Stimulated activated CD8-positive, alpha-beta memory T cell treated with anti-CD3 and anti-CD28 coated beads, Interleukin-7, amount 100 ng/mL, for 24 hours (primary cell): ENCODE measurements around the gene TOP3B.

Experiments used
- DNase-seq: peaks from one replicate; pipeline ENCODE4 v3.0.0-alpha.2; 2020; ENCODE audit warnings: low read depth

The TOP3B gene

GRCh38 chr22:22013559-22014284, 31.1 kb upstream of the TOP3B start:
- DNase-seq: no peak

- no peak for DNase-seq
Measured at GRCh38 chr22:22011964-22012363, 29.4 kb upstream of the TOP3B start.

GRCh38 chr22:22010358-22010757, 27.8 kb upstream of the TOP3B start:
- no peak for DNase-seq

- DNase-seq: no peak
Measured at GRCh38 chr22:22009661-22010060, 27.1 kb upstream of the TOP3B start.

GRCh38 chr22:22006596-22006990, 24.0 kb upstream of the TOP3B start:
- no peak for DNase-seq

- DNase-seq: no peak
Measured at GRCh38 chr22:22005945-22006595, 23.5 kb upstream of the TOP3B start.

GRCh38 chr22:22003233-22003632, 20.6 kb upstream of the TOP3B start:
- no peak for DNase-seq

GRCh38 chr22:22002526-22003055, 20.0 kb upstream of the TOP3B start:
- DNase-seq: no peak

GRCh38 chr22:22001664-22002525, 19.3 kb upstream of the TOP3B start:
- no peak for DNase-seq

GRCh38 chr22:21998595-21999247, 16.1 kb upstream of the TOP3B start:
- no peak for DNase-seq

GRCh38 chr22:21996175-21996720, 13.7 kb upstream of the TOP3B start:
- no peak for DNase-seq

GRCh38 chr22:21995660-21996059, 13.1 kb upstream of the TOP3B start:
- no peak for DNase-seq

- no peak for DNase-seq
Measured at GRCh38 chr22:21994881-21995444, 12.4 kb upstream of the TOP3B start.

GRCh38 chr22:21992593-21993237, 10.1 kb upstream of the TOP3B start:
- DNase-seq: no peak

GRCh38 chr22:21991774-21992173, 9.2 kb upstream of the TOP3B start:
- no peak for DNase-seq

- no peak for DNase-seq
Measured at GRCh38 chr22:21991304-21991596, 8.7 kb upstream of the TOP3B start.

GRCh38 chr22:21990445-21991303, 8.1 kb upstream of the TOP3B start:
- no peak for DNase-seq

GRCh38 chr22:21989049-21989448, 6.5 kb upstream of the TOP3B start:
- DNase-seq: no peak

GRCh38 chr22:21985214-21985613, 2.6 kb upstream of the TOP3B start:
- no peak for DNase-seq

- DNase-seq: no peak
Measured at GRCh38 chr22:21984793-21985192, 2.2 kb upstream of the TOP3B start.
